HS-27A (cell line): ENCODE measurements around the gene BTAF1.

Experiments used
- DNase-seq: peaks from one replicate; pipeline ENCODE4 v3.0.0-alpha.2; 2012; ENCODE audit warnings: low read depth, missing footprints

Gene BTAF1

GRCh38 chr10:91908337-91909116 is 15.0 kb upstream of the BTAF1 start:
- DNase-seq = no peak

GRCh38 chr10:91909117-91909677 is 14.4 kb upstream of the BTAF1 start, which contains the start of gene FGFBP3:
FGFBP3 (minus strand) TSS chr10:91909486; CDS start chr10:91908969, 517 bp downstream.
- no peak for DNase-seq

DNA sequence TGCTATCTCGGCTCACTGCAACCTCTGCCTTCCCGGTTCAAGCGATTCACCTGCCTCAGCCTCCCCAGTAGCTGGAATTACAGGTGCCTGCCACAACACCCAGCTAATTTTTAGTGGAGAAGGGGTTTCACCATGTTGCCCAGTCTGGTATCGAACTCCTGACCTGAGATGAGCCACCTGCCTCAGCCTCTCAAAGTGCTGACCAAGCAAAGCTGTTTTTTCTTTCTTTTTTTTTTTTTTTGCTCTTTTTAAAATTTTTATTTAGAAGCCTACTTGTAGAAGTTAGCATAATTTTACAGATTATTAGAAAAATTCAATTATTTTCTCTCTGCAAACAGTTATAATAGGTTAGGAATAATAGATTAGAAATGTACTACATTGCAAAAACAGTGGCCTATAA is 13.1 kb upstream of the BTAF1 start:
- DNase-seq = no peak

GRCh38 chr10:91919651-91920050 is 3.9 kb upstream of the BTAF1 start:
- no peak for DNase-seq

DNA sequence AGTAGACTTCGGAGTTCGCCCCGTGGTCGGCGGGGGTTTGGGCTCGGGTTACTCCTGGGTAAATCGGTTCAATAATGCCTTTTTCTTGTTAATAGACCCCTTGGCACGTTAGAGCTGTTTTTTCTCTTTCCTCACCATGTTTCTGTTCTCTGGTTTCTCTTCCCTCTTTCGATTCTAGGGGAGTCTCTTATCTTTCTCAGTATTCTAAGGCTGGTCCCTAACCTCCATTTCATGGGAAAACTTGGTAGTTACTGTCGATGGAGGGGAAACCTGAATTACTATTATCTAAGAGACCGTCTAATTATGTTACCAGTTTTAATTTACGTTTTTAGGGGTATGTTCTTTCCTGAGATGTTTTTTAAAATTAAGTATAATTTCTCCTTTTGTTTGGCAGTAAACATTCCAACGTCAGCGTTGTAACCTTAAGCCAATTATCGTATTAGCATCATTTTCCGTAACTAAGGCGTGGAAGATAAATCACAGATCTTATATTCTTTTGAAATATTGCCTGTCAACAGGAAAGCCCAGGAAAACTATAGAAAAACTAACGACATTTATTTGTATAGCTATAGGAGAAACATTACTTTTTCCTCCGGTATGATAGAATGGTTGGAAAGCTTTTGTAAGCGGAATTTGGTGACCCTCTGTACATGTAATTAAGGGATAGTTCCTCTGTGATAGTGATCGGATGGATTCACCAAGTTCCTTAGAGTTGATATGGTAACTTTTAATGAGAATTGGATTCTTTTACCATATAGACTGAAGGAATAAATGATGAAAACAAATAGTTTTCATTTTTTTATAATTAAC is 847 bp downstream of the BTAF1 start:
- DNase-seq = no peak

DNA sequence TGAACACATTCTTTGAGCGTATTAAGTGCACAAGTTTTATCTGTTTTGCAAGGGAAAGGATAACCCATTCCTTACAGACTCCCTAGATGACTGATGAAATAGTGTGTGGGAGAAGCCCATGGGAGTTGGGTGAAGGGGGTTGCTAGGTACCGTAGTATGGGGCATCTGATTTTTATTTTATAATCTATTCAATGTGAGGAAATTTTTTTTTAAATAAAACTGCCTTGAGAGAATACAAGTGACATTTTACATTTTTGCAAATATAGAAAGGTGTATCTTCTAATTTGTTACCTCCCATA is 1.4 kb downstream of the BTAF1 start:
- no peak for DNase-seq

GRCh38 chr10:91930939-91931338 is 7.4 kb downstream of the BTAF1 start:
- DNase-seq = no peak

DNA sequence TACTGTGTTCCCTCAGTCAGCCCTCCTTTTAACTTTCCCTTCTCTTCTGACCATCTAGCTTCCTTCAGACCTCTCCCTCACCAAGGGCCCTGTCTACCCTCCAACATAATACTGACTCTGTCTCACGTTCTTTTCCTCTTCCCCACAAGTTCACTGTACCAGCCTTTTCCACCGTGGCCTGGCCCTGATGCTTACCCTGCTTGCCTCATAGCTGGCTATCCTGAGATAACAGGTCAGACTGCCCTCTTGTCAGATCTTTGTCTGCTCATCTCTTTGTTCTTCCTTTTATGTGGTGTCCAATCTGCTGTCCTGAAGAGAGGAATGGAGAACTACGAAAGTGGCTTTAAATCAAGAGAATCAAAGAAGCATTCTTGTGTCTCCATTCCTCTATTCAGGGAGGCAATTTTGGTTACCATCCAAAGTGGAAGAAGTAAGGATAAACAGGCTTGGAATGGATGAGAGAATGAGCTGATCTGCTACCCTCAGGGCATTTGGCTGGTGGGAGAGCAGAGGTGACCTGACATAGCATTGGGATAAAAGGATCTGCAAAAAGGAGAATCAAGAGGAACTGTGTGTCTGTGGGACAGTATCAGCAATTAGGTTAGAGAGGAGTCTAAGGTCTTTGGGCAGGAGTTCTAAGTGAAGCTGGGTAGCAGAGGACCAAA is 8.1 kb downstream of the BTAF1 start:
- no peak for DNase-seq

DNA sequence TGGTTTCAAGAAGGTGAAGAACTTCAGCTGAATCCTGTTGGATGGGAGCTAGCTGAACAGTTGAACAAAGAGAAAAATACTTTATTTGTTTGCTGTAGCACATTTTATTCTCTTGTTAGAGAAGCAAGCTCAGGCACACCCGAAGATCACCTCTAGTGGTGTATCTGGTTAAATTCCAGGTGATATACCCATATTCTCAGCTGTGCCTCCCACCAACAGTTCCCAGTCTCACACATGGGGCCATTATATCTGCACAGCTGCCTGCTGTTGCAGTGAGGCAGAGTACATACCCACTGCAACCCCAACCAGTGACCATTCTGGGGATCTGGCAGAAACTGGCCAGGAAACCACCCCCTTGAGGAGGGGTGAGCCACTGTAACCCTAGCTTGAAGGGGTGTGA is 9.2 kb downstream of the BTAF1 start:
- no peak for DNase-seq

DNA sequence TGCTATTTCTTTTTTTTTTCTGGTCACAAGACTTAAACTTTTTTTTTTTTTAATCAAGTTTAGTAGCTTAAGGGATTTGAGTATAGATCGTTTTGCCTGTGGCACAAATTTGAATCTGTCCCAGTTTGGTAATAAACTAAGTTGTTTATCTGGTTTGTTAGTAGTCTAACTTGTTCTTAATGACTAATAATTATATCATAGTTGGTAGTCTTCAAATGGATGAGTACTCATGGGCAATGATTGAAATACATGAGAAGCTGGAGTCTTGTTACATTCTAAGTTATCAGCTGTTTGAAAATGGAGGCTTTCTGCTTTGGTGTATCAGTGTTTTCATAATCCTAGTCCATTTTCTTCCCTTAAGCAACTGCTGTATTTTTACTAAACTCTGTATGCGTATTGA is 12.3 kb downstream of the BTAF1 start:
- no peak for DNase-seq

DNA sequence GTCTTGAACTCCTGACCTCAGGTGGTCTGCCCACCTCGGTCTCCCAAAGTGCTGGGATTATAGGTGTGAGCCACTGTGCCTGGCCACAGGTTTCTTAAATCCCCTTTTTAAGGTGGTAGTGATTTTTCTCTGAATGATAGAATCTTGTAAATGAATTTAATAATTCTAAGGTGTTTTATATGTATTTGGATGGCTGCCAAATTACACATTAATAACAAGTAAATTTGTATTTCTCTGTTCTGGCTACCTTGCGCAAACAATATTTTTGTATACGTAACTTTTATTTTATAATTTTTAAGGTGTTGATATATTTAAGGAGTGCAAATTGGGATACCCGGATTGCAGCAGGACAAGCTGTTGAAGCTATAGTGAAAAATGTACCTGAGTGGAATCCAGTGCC is 16.1 kb downstream of the BTAF1 start:
- no peak for DNase-seq

DNA sequence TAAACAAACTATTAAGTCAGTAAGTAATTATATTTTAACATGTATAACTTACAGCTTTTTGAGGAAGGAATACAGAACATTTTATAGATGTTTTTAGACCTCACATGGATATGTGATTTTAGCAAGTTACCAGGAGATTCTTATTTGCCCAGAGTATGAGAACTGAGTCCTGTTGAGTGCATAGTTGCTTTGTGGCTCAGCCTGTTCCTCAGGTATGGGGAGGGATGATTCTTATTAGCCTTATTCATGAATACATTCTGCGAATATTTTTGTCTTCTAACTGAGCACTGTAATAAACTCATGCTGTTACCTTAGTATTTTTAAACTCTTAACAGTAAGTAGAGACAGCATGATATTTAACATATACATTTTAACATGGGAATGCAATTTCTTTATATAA is 17.9 kb downstream of the BTAF1 start:
- no peak for DNase-seq

DNA sequence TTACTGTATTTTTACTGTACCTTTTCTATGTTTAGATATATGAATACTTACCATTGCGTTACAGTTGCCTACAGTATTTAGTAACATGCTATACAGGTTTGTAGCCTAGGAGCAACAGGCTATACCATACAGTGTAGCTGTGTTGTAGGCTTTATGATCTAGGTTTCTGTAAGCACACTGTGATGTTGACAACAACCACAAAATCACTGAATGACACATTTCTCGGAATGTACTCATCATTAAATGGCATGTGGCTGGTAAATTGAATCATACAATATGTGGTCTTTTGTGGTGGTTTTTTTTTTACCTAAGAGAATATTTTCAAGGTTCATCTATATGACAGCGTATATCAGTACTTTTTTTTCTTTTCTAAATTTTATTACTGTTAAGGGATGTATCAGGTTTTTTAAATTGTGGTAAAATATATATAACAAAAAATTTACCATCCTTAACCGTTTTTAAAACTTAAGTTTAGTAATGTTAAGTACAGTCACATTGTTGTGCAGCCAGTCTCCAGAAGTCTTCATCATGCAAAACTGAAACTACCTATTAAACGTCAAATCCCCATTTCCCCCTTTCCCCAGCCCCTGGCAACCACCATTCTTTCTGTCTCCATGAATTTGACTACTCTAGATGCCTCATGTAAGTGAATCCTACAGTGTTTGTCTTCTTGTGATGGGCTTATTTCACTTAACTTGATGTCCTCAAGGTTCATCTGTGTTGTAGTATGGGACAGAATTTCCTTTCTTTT is 21.5 kb downstream of the BTAF1 start:
- DNase-seq = no peak

DNA sequence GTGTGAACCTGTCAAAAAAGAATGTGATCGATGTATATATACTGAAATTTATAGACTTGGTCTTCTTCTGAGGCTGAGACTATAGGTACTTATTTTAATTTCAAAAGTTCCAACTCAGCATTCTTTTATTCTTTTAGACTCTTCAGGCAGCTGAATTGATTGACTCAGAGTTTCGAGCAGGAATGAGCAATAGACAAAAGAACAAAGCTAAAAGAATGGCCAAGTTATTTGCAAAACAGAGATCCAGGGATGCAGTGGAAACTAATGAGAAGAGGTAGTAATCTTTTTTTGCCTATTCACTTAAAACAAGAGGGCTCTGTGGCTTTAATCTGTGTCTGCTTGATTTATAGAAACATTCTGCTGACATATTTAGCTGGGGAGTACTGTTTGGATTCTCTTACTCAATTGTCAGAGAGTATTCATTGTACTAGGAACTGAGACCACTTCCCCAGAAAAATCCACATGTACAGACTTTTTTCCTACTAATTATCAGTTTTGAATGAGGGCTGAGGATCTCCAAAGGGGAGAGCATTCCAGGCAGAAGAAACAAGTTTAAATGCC is 30.1 kb downstream of the BTAF1 start:
- no peak for DNase-seq

DNA sequence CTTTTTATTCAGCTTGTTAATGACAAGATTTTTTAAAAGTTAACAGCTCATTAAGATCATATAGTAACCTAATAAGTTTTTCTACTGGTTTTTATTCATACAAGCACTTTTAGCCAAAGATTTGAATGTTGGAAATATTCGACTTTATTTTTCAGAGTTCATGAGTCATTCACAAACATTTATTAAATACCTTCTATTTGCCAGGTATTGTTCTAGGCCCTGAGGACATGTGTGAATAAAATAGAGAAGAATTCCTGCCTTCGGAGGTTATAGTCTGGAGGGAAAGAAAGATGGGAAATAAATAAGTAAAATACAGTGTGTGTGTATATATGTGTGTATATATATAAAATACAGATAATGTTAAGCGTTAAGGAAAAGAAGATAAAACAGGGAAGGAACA is 31.5 kb downstream of the BTAF1 start:
- DNase-seq = no peak

- no peak for DNase-seq
These were observed 33.5 kb downstream of the BTAF1 start for GRCh38 chr10:91957091-91957490.

DNA sequence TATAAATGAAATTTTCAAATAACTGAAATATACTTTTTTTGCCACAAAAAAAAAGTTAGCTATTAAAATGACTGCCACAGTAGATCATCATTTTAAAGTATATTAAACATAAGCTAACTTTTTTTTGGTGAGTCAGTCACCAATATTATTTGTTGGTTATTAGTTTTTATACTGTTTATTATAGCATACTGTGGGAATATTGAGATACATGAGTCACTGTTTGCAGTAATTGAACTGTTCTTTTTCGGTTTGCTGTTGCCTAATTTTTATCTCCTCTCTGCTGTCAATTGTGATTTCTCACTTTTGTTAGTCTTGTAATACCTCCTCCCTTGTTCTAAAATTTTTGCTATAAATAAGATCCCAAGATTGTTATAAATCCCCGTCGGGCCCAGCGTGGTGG is 45.7 kb downstream of the BTAF1 start:
- no peak for DNase-seq

DNA sequence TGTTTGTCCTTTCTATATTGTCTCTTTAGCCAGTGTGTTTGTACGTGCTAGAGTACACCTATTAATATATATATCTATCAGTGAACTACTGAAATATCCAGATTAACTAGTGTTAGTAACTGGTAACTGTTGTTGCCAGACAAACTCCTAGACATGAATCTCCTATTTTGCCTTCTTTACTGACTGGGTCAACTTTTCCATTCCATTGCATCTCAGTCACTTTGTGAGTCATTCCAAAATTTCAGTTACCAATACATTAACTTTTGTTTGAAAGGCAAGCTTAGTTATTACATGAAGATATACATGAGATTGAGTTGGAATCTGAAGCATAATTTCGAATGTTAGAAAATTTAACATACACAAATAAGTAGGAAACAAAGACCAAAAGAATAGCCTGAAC is 51.4 kb downstream of the BTAF1 start:
- peak; percentile 11 for DNase-seq

DNA sequence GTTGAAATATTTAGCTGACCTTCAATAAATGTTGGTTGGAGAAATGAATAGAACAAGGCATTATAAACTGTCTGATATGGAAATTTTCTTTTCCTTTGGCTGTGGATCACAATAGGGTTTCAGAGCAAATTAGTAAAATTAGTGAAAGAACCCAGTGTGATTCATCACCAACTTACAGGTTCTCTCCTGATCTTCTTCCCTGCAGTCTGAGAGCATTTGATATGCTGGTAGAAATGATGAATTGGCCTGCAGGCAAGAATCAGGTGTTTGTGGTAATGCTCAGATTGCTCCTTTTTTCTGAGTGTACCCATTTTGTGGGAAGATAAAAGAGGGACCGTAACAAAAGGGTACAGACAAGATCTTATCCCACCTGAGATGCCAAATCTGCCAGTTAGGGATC is 51.9 kb downstream of the BTAF1 start:
- no peak for DNase-seq

DNA sequence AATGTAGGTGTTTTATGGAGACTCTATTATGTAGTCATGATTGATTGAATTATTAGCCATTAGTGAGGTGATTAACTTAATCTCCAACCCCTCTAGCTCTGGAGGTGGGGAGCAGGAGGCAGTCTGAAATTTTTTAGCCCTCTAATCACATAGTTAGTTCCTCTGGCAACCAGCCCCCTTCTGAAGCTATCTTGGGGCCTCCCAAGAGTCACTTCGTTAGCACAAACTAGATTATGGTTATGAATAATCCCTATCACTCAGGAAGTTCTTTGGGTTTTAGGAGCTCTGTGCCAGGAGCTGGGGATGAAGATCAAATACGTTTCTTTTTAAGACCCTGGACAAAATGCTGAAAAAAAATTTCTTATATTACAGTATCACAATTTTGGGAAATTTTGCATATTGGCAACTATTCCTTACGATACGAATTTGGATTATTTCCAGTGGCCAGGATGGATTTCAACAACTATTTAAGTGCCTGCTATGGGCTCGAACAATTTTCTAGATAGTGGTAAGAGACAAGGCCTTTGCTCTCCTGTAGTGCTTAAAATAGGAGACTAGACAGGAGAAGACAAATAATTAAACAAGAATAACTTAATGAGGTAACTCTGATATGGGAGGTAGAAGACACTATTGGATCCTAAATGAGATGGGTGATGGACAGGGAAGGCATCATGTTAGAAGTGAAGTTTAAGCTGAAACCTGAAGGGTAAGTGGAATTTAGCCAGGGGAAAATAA is 52.9 kb downstream of the BTAF1 start:
- DNase-seq = no peak

DNA sequence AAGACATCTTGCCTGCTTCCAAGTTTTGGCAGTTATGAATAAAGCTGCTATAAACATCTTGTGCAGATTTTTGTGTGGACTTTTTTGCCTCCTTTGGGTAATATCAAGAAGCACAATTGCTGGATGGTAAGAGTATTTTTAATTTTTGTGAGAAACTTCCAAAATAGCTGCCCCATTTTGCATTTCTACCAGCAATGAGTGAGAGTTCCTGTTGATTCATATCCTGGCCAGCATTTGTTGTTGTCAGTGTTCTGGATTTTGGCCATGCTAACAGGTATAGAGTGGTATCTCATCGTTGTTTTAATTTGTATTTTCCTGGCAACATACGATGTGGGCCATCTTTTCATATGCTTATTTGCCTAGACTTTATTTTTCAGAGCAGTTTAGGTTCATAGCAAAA is 53.9 kb downstream of the BTAF1 start:
- DNase-seq = no peak
